ENCODE data around the gene SLC44A5. TPM values are rescaled to one million over a fixed set of nuclear protein-coding genes. Genes with fewer than 3 reads are reported as not detected.
"Not testable (repeated sequence)": the region's sequence is repeated elsewhere in the genome, so short reads cannot be mapped to it uniquely, and the experiment has no call there.

Gene SLC44A5
- total RNA-seq, 2 donors from 2014 or later = 0.07 TPM; not detected in 1

- Mint-ChIP-seq H3K9me3 (peaks cover 15 to 23% of the 10 kb centered on the region in 2 donors), H3K27ac (no peak overlapping the region), H3K36me3 (peaks cover 0 to 8% of the 10 kb centered on the region in 2 donors)
- no peak for DNase-seq (ENCODE audit: low spot score in 2 of 2)
- no peak for ATAC-seq
These were observed 218.6 kb downstream of the SLC44A5 start for GRCh38 chr1:75392278-75392677.

DNA sequence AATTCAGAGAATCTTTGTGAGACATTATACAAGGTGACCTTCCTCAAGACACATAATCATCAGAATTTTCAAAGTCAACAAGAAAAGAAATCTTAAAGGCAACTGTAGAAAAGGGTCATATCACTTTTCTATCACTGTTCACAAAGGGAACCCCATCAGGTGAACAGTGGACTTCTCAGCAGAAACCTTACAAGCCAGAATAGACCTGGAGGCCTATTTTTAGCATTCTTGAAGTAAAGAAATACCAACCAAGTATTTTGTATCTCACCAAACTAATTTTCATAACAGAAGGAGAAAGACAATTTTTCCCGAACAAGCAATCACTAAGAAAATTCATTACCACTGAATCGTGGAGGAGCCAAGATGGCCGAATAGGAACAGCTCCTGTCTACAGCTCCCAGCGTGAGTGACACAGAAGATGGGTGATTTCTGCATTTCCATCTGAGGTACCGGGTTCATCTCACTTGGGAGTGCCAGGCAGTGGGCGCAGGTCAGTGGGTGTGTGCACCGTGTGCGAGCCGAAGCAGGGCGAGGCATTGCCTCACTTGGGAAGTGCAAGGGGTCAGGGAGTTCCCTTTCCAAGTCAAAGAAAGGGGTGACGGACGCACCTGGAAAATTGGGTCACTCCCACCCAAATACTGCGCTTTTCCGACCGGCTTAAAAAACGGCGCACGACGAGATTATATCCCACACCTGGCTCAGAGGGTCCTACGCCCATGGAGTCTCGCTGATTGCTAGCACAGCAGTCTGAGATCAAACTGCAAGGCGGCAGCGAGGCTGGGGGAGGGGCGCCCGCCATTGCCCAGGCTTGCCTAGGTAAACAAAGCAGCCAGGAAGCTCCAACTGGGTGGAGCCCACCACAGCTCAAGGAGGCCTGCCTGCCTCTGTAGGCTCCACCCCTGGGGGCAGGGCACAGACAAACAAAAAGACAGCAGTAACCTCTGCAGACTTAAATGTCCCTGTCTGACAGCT is 235.2 kb downstream of the SLC44A5 start:
- H3K27ac Mint-ChIP-seq = peak overlapping the region in 1 of 2 donors; percentile 27
- not testable (repeated sequence) for H3K36me3 Mint-ChIP-seq; ATAC-seq; DNase-seq (ENCODE audit: low spot score in 2 of 2); H3K9me3 Mint-ChIP-seq

- Mint-ChIP-seq H3K9me3 (peaks cover 0 to 5% of the 10 kb centered on the region in 2 donors), H3K36me3 (peaks cover 0 to 6% of the 10 kb centered on the region in 2 donors), H3K27ac (no peak overlapping the region)
- ATAC-seq (no peak), DNase-seq (ENCODE audit: low spot score in 2 of 2) (no peak)
These were observed 237.3 kb downstream of the SLC44A5 start for GRCh38 chr1:75373542-75374159.

- DNase-seq (ENCODE audit: low spot score in 2 of 2) = no peak
- Mint-ChIP-seq H3K36me3 (no peaks in the 10 kb centered on the region), H3K9me3 (peaks cover 13 to 25% of the 10 kb centered on the region in 2 donors), H3K27ac (no peak overlapping the region)
- no peak for ATAC-seq
These were observed 244.3 kb downstream of the SLC44A5 start for GRCh38 chr1:75366595-75366994.

DNA sequence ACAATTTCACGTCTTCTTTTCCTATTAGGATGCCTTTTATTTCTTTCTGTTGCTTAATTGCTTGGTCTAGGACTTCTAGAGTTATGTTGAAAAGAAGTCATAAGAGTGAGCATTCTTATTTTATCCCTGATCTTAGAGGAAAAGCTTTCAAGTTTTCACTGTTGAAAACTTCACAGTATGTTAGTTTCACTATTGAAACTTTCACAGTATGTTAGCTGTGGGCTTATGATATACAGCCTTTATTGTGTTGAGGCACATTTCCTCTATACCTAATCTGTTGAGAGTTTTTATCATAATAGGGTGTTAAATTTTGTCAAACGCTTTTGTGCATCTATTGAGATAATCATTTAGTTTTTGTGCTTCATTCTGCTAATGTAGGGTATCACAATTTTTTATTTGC is 249.7 kb downstream of the SLC44A5 start:
- DNase-seq (ENCODE audit: low spot score in 2 of 2) (no peak), ATAC-seq (no peak)
- Mint-ChIP-seq H3K9me3 (peaks cover 6 to 22% of the 10 kb centered on the region in 2 donors), H3K36me3 (no peaks in the 10 kb centered on the region), H3K27ac (no peak overlapping the region)

- not testable (repeated sequence) for ATAC-seq
These were observed 256.6 kb downstream of the SLC44A5 start for GRCh38 chr1:75354267-75354666.

DNA sequence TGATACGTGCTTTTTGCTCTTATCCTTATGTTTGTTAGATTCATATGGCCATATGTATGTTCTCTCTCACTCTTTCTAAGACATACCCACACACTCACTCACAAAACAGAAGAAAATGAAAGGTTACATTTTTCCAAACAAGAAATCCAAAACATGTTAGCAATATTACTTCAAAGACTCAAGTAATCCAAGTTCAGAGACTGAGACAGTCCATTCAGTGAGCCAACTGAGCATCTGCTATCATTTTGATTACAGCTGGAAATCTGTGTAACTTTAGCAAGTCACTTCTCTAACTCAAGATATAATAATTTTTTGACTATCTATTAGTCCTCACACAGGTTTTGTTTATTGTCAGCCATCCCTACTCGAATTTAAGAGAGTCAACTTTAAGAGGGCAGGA is 257.9 kb downstream of the SLC44A5 start:
- DNase-seq (ENCODE audit: low spot score in 2 of 2) (no peak), ATAC-seq (no peak)
- no peaks in the 10 kb centered on the region for H3K36me3 Mint-ChIP-seq
- H3K9me3 Mint-ChIP-seq = peaks cover 0 to 9% of the 10 kb centered on the region in 2 donors
- H3K27ac Mint-ChIP-seq = no peak overlapping the region

More at GRCh38 chr1:75354267-75354666, 256.6 kb downstream of the SLC44A5 start:
- H3K27ac Mint-ChIP-seq; H3K36me3 Mint-ChIP-seq; DNase-seq (ENCODE audit: low spot score in 2 of 2); H3K9me3 Mint-ChIP-seq: not testable (repeated sequence)

- Mint-ChIP-seq H3K27ac (no peak overlapping the region), H3K9me3 (peaks cover 11 to 15% of the 10 kb centered on the region in 2 donors), H3K36me3 (no peaks in the 10 kb centered on the region)
- DNase-seq (ENCODE audit: low spot score in 2 of 2) (no peak), ATAC-seq (peak in 1 of 2 donors; percentile 20)
These were observed 265.2 kb downstream of the SLC44A5 start for GRCh38 chr1:75345538-75346292.

GRCh38 chr1:75342786-75343185 is 268.1 kb downstream of the SLC44A5 start:
- DNase-seq (ENCODE audit: low spot score in 2 of 2) = no peak
- Mint-ChIP-seq H3K36me3 (no peaks in the 10 kb centered on the region), H3K27ac (no peak overlapping the region), H3K9me3 (peaks cover 7 to 11% of the 10 kb centered on the region in 2 donors)
- ATAC-seq = no peak

DNA sequence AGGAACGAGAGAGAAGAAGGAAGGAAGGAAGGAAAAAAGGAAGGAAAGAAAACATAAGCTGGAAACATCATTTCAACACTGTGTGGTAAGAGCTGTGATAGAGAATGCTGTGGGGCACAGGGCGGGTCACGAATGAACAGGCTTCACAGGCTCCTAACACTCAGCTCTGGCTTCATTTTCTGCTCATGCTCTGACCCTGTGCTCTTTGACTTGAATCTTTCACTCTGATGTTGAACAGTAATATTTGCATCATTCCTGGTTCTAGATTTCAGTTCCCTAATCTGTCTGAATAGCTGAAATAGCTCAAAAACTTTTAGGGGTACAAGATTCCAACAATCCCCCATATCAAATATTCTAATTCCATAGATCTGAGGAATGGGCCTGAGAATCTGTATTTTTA is 269.4 kb downstream of the SLC44A5 start:
- Mint-ChIP-seq H3K9me3 (peaks cover 0 to 6% of the 10 kb centered on the region in 2 donors), H3K36me3 (no peaks in the 10 kb centered on the region), H3K27ac (no peak overlapping the region)
- no peak for ATAC-seq
- no peak for DNase-seq (ENCODE audit: low spot score in 2 of 2)

GRCh38 chr1:75338616-75339483 is 272.1 kb downstream of the SLC44A5 start:
- peak in 1 of 2 donors; percentile 69 for ATAC-seq
- DNase-seq (ENCODE audit: low spot score in 2 of 2) = no peak
- Mint-ChIP-seq H3K27ac (no peak overlapping the region), H3K36me3 (no peaks in the 10 kb centered on the region), H3K9me3 (peaks cover 0 to 3% of the 10 kb centered on the region in 2 donors)

GRCh38 chr1:75334876-75335389 is 276.0 kb downstream of the SLC44A5 start:
- H3K9me3 Mint-ChIP-seq = no peaks in the 10 kb centered on the region
- no peaks in the 10 kb centered on the region for H3K36me3 Mint-ChIP-seq
- DNase-seq (ENCODE audit: low spot score in 2 of 2) = no peak
- no peak for ATAC-seq
- H3K27ac Mint-ChIP-seq = no peak overlapping the region

- Mint-ChIP-seq H3K27ac (no peak overlapping the region), H3K36me3 (no peaks in the 10 kb centered on the region), H3K9me3 (no peaks in the 10 kb centered on the region)
- no peak for ATAC-seq
- DNase-seq (ENCODE audit: low spot score in 2 of 2) = no peak
These were observed 280.3 kb downstream of the SLC44A5 start for GRCh38 chr1:75330624-75331023.

GRCh38 chr1:75328691-75329090 is 282.2 kb downstream of the SLC44A5 start:
- no peak overlapping the region for H3K27ac Mint-ChIP-seq
- H3K9me3 Mint-ChIP-seq = no peaks in the 10 kb centered on the region
- ATAC-seq = no peak
- H3K36me3 Mint-ChIP-seq = no peaks in the 10 kb centered on the region
- DNase-seq (ENCODE audit: low spot score in 2 of 2) = no peak

DNA sequence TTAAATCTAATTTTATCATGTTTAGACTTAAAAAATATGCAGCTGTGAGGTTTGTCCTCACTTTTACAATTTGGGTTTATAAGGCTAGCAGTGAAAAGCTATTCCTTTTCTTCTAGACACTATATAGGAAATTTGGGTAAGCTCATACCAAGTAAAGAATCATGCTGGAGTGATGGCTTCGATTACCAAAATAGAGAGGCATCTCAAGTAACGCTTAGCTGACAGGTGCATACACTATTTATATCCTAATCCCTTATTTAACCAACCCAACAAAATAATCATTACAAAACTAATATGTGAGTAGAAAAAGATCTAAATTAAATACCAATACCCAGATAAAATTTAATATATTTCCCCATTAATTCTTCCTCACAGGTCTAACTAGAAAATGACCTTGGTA is 283.5 kb downstream of the SLC44A5 start:
- Mint-ChIP-seq H3K36me3 (no peaks in the 10 kb centered on the region), H3K9me3 (peaks cover 0 to 3% of the 10 kb centered on the region in 2 donors), H3K27ac (no peak overlapping the region)
- no peak for ATAC-seq
- DNase-seq (ENCODE audit: low spot score in 2 of 2) = no peak

GRCh38 chr1:75317976-75318375 is 292.9 kb downstream of the SLC44A5 start:
- DNase-seq (ENCODE audit: low spot score in 2 of 2) = no peak

More at GRCh38 chr1:75317976-75318375, 292.9 kb downstream of the SLC44A5 start:
- no peak for ATAC-seq
- Mint-ChIP-seq H3K27ac (peak overlapping the region in 1 of 2 donors; percentile 45), H3K9me3 (peaks cover 0 to 9% of the 10 kb centered on the region in 2 donors), H3K36me3 (no peaks in the 10 kb centered on the region)
